GM23338 (cell line): Measurements from ENCODE around the gene USP46.

Experiments
- CTCF ChIP-seq, 2 experiments: fragments of 200-600 bp in 1 of 2; sonication (generic) in 1 of 2; conservative IDR thresholded peaks; 2 replicates each; pipeline versions ENCODE4 v1.5.1 to v1.6.1; 2016 to 2017; ENCODE audit warnings: antibody characterized with exemption in 2 of 2, low read depth in 2 of 2, mild to moderate bottlenecking in 2 of 2, moderate library complexity in 1 of 2
- EZH2 ChIP-seq: fragments of 200-600 bp; sonication (generic); IDR thresholded peaks from one replicate; pipeline ENCODE4 v1.8.0; 2017; ENCODE audit warnings: antibody characterized with exemption, mild to moderate bottlenecking, low read depth; ENCODE audit not compliant: unreplicated experiment
- EZH2phosphoT487 ChIP-seq: fragments of 200-600 bp; sonication (generic); IDR thresholded peaks from one replicate; pipeline ENCODE4 v1.8.1; 2018; ENCODE audit warnings: antibody characterized with exemption; ENCODE audit not compliant: unreplicated experiment
- JUNB ChIP-seq: IDR thresholded peaks from one replicate; pipeline ENCODE4 v1.6.1; 2016; ENCODE audit warnings: antibody characterized with exemption; ENCODE audit not compliant: unreplicated experiment
- POLR2AphosphoS5 ChIP-seq: IDR thresholded peaks from 2 replicates; pipeline ENCODE4 v1.6.1; 2016; ENCODE audit warnings: antibody characterized with exemption, low read depth
- ZNF114 ChIP-seq: fragments of 250-450 bp; sonication (Bioruptor Pico); IDR thresholded peaks from 2 replicates; pipeline ENCODE4 v1.5.0; 2020; ENCODE audit warnings: mild to moderate bottlenecking, moderate library complexity
- TF ChIP-seq, protein P1 (sequence below): IDR thresholded peaks from one replicate; pipeline ENCODE4 v1.6.1; 2018; ENCODE audit warnings: antibody characterized with exemption; ENCODE audit not compliant: unreplicated experiment

- no peak for TF ChIP-seq CTCF (conservative IDR thresholded peaks at IDR 0.05; ENCODE audit: low read depth in 2 of 2)
- TF ChIP-seq EZH2phosphoT487: no peak
- no peak for TF ChIP-seq POLR2AphosphoS5
- TF ChIP-seq EZH2: no peak
- no peak for TF ChIP-seq JUNB
- TF ChIP-seq, protein P1, sequence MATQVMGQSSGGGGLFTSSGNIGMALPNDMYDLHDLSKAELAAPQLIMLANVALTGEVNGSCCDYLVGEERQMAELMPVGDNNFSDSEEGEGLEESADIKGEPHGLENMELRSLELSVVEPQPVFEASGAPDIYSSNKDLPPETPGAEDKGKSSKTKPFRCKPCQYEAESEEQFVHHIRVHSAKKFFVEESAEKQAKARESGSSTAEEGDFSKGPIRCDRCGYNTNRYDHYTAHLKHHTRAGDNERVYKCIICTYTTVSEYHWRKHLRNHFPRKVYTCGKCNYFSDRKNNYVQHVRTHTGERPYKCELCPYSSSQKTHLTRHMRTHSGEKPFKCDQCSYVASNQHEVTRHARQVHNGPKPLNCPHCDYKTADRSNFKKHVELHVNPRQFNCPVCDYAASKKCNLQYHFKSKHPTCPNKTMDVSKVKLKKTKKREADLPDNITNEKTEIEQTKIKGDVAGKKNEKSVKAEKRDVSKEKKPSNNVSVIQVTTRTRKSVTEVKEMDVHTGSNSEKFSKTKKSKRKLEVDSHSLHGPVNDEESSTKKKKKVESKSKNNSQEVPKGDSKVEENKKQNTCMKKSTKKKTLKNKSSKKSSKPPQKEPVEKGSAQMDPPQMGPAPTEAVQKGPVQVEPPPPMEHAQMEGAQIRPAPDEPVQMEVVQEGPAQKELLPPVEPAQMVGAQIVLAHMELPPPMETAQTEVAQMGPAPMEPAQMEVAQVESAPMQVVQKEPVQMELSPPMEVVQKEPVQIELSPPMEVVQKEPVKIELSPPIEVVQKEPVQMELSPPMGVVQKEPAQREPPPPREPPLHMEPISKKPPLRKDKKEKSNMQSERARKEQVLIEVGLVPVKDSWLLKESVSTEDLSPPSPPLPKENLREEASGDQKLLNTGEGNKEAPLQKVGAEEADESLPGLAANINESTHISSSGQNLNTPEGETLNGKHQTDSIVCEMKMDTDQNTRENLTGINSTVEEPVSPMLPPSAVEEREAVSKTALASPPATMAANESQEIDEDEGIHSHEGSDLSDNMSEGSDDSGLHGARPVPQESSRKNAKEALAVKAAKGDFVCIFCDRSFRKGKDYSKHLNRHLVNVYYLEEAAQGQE: no peak
- no peak for TF ChIP-seq ZNF114
Measured at GRCh38 chr4:52572936-52573485, 86.1 kb downstream of the USP46 start.
